ENCODE measurements around the gene BAG1.

BAG1 gene

DNA sequence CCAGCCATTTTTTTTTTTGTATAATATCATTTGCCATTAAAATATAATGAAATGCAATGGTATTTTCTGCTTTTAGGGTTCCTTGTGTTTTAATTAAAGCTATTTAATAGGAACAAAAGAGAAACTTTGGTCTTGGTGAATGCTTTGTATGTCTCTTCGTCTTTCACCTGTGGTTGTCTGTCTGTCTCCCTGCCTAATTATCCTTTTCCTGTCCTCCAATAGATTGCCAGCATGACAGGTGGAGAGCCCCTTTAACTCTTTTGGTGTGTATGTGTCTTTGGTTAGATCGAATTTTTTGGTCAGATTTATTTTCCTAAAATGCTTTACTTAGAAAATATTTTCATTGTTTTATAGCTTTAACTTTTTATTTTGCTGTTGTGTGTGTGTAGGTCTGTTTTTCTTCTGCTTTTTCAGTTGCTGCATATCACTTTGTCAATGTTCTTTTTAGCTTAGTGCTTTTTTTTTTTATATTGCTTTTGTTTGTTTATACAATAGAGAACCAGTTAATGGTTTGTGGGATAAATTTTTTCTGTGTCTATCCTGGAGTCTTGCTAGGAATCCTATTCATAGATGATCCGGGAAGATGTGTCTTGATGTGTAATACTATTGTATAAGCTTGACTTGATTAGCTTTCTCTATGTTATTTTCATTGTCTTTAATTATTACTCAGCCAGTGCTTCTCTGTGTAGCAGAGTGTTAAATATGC, 8.9 kb upstream of the BAG1 start:
- DNase-seq = no peak

DNA sequence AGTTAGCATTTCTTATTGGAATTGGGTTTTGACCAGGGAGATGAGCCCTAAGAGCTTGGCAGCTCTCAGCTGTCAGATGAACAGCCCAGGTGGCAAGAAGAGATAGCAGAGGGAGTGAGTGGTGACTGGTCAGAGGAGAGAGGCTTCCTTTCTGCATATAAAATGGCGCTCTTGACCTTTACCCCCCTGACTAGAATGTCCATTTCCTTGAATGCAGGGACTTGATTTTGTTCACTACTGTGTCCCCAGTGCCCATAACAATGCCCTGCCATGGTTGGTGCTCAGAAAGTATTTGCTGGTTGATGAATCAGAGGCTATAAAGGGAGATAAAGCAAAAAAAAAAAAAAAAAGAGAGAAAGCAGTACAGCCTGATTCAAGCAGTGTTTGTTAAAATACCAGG, 7.6 kb upstream of the BAG1 start:
- DNase-seq = no peak

DNA sequence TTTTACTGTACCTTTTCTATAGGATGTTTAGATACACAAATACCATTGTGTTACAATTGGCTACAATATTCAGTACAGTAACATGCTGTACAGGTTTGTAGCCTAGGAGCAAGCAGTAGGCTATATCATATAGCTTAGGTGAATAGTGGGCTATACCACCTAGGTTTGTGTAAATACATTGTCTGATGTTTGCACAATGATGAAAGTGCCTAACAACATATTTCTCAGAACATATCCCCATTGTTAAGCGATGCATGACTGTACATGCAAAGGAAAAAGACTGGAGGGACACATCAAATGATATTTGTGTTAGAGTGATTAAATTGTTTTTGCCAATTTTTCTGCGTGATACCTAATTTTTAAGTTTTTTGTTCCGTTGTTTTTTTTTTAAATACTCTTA, 5.6 kb upstream of the BAG1 start:
- DNase-seq = no peak

DNA sequence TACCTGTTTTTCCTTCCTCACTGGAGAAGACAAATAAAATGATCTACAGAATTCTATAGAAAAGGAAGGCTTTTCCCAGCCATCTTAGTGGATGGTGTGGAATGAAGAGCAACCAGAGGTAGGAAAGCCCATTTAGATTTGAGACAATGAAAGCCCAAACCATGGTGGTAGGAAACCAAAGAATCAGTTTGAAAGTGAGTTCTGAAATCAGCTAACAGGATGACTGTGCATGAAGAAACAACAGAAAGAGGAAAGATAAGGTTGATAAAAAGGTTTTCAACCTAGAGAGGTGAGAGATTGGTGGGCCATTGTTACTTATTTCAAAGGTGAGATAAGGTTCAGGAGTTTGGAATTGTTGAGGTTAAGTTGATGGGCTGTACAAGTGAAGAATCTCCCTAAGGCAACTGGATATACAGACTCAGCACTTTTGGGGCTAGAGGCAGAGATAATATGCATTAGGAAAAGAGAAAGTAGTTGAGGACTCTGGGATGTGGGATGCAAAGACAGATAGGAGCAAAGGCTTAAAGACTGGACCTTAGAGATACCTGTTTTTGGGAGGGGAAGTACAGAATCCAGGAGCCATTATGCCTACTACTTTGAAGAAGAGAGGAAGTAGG, 2.8 kb upstream of the BAG1 start:
- no peak for DNase-seq

DNA sequence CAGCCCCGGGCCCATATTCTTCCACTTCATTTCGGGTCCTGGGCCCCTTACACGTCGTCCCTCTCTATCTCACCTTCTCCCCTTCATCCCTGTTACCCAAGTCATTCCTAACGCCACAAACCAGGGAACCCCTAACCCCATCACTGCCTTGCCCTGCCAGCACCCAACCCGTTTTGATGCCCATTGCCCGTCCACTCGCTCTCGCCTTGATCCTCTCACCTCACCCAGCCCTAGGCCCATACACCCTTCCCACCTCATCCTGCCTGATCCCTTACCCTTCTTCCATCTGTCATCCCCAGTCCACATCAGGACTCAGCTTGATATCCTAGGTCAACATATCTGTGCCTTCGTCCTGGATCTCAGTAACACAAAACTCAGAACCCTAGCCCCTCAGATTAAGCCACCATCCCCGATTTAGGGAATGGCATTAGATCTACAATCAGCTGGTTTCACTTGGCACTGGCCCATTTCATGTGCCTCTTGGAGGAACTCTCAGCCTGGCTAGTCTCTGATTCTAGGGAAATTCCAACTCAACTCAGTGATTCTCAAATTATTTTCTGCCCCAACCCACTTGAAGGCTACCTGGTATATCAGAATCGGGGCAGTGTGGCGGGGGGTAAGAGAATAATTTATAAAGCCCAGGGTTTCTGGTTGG, 830 bp upstream of the BAG1 start:
- no peak for DNase-seq

DNA sequence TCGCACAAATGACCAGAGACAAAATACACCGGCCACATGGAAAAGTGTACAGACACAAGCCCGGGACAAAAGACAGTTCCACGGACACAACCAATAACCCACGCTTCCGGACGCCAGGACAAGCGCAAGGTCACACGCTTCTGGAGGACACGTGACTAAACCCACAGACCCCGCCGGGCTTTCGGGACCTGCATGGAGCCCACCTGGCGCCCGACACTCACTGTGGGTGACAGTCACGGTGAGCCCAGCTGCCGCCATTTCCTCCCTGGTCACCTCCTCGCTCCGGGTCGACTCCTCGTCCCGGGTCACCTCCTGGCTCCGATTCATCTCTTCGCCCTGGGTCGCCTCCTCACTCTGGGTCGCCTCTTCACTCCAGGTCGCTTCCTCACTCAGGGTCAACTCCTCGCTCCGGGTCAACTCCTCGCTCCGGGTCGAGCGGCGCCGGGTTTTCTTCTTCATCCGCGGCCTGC, 470 bp downstream of the BAG1 start:
- DNase-seq = peak; percentile 23

DNA sequence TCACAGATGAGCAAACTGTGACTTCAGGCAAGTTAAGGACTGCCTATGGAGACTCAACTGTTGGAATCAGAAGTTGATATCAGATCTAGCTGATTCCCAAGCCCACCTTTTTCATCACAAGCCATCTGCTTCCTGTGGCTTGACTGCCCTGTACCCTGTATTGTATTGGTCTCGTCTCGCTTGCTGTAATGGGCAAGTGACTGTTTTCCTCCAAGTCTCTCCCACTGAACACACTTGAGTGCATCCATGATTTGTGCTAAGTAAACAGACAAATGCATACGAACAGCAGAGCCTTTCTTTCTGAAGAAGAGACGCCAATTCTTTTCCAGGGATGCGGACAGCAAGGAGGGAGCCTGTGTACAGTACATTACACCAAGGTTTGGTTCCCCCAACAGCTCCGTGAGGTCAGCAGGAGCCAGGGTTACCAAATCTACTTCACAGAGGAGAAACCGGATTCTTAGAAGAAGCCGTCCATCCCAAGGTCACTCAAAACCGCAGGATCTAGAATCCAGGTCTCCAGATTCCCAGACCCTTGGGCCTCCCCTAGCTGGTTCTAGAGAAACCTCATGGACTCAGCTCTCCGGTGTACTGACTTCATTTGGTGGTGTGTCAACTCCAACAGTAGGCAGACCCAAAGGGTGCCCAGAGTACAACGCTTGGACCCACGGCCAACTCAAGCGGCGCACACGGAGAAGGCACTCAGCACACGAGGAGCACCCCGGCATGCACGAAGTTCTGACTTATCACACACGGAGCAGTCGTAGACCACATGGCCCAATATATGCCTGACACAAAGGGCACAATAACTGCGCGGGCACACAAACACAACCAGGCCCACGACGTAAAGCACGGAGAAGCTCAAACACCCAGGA, 1.1 kb downstream of the BAG1 start:
- DNase-seq = no peak

DNA sequence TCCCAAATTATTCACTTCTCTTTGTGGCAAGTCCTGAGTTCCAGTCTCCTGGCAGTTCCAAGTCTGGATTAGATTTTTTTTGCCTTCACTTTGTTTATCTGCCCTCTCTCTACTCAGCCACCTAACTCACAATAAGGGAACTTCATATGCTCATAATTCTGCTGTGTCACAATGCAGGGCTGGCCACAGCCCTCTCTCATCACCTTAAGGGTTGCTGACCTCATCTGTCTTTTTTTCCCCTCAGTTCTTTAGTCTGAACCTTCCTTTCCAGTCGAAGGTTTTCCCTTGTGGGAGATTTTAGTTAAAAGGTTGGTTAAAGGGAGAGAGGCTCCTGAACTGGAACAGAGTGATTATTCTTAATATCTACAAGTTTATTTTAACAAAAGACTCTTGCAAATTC, 4.1 kb downstream of the BAG1 start:
- DNase-seq = no peak

DNA sequence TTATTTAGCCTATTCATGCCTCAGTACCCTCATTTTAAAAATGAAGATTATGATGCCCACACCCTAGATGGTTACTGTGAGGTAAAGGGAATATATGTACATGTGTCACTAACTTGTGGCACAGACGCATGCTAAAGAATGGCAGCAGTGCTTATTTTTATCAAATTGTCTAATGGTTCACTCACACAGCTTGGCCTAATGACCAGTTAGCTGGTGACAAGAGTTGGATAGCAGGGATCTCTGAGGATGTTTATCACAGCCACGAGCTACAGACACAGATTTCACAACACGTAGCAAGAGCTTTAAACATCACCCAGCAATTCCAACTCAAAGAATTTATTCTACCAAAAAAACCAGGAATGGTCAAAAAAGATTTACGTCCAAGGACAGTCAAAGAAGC, 7.2 kb downstream of the BAG1 start:
- no peak for DNase-seq

DNA sequence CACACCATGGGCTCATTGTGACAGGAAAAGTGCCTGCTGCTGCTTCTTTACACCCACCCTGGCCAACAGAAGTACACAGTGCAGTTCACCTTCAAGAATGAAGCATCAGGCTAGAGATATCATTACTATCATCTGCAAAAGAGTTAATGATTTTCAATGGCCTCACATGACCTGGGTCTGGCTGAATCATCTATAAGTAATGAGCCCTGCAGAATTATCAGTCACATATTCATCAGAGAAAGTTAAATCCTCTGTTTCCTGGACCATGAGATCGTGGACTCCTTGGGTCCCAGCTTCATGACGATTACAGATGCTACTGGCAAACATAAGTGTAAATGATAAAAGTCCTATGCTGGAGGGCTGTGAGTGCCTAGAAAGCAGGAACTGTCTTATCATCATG, 8.3 kb downstream of the BAG1 start:
- no peak for DNase-seq

DNA sequence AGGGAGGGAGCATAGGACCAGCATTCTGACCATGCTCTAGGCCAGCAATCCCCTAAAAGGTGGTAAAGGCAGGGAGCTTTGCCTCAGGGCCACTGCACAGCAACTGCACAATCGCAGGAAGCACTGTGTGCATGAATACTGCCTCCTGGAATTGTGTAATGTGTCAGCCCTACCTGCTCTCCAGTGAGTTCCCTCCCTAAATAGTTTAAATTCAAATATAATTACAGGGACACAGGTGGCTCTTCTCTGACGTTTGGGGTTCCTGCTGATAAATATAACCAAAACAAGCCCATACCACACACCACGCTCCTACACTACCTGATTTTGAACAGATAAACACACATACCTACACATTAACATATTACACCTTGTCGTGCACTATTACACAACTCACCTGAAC, 9.0 kb downstream of the BAG1 start:
- no peak for DNase-seq

DNA sequence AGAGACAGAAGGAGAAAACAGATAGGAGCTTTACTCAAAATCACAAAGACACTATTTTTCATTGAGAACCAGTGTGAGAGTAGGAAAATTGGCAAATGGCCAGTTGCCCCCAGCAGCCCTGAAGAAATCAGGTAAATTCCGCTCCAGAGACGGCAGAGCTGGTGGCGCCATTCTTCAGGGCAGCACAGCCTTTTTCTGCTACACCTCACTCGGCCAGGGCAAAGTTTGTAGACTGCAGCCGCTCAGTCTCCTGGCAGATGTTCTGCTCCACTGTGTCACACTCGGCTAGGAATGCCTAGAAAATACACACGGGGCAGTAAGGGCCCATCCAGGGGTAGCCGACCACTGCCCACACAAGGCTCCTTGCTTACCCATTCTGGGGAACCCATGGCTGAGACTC, 9.5 kb downstream of the BAG1 start:
- DNase-seq = no peak

DNA sequence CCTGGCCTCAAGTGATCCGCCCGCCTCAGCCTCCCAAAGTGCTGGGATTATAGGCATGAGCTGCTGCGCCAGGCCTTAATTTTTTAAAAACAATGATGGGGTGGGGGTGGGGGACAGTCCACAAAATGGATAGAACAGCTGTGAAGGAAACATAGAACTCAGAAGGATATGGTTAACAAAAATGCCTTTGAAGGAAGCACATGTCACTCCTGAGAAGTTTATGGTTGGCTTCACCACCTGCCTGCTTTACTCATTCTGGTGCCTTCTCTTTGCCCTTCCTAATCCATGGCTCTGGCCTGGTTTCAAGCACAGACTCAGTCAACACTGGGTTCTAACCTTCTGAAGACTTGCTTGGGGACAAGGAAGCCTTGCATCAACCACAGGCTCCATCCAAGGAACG, 10.3 kb downstream of the BAG1 start:
- DNase-seq = no peak

DNA sequence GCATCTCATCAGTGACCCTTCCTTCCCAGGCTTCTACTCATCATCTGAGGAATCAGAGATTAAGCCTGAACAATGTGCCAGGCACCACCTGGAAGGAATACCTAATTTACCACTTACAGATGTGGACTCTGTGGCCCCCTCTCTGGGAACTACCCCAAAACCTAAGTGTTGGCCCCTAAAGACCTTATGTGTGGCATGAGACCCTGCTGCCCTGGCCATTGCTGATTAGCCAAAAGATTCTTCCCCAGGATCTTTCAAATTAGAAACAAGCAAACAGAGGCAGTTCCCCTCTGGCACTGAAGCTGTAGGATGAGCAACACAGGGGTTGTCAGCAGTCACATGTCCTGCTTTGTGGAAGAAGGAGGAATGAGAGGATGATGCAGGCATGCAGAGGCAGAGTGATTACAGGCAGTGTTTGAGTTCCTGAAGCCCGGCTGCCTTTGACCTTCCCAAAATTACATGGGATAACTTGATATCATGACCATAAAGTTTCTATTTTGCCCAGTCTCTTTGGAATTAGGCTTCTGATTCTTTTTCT, 14.0 kb downstream of the BAG1 start:
- DNase-seq = no peak

DNA sequence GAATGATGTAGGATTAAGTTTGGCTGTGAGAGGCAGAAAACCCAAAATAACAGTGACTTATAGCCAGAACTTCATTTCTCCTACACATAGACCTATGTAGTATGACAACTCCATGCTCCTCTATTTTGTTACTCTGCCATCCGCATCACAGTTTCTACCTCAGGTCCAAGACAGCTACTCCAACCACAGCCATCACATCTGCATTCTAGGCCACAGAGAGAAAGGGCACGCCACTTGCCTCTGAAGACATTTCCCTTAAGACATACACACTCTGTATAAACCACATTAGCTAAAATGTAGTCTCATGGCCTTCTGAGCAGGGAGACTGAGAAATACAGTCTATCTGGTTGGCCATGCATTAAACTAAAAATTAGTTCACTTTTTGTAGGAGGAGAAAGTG, 14.5 kb downstream of the BAG1 start:
- no peak for DNase-seq

DNA sequence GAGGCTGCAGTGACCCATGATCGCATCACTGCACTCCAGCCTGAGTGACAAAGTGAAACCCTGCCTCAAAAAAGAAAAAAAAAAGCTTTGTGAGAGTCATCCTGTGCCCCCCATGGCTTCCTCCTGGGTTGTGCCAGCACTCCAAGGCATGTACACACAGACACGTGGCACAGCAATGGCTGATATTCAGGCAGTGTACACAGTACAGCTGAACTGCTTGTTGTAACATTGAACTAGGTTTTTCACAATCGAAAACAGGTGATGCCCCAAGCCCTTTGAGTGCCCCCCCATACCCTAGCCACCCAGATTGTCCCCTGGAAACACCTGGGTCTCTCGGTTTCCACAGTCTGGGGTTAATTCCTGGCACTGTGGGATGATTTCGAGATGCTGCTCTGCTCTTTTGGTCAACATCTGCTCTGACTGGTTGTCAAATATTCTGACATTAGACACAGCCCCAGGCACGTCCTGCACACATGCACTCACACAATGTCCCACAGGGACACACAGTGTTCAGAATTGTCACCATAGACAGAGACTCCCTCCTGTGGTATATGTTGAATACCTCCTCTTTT, 15.3 kb downstream of the BAG1 start:
- DNase-seq = no peak

DNA sequence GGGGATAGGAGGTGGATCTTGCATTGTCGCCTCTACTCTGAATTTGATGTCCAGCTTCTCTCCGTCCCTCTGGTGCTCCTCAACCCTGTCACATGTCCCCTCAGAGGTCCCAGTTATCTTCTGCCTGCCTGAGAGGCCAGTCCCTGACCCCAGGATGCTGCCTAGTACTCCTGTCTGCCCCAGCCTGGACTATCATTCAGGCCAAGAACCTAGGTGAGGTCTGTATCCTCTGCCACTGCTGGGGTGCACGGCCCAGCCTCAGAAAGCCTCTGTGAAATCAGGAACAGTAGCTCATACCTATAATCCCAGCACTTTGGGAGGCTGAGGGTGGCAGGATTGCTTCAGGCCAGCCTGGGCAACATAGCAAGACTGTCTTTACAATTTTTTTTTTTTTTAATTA, 15.9 kb downstream of the BAG1 start:
- no peak for DNase-seq

DNA sequence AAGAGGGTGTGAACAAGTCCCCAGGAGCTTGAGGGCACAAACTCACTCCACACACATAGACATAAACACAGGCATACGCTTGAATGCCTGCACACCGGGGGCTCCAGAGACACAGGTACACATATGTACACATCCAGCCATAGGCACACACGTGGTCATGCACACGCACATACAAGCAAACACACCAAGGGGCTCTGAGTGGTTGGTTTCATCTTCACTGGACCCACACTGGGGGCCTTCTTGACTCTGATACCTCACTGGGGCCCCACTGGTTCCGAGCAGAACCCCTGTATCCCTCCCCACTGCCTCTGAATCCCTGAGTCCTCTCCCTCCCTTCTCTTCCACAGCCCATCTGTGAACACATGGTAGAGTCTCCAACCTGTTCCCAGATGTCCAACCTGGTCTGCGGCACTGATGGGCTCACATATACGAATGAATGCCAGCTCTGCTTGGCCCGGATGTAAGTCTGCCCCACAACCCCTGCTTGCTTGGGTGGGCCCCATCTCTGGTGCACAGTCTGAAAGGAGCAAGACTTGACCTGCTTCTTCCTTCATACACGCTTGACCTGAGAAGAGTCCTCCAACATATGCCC, 18.1 kb downstream of the BAG1 start:
- no peak for DNase-seq

DNA sequence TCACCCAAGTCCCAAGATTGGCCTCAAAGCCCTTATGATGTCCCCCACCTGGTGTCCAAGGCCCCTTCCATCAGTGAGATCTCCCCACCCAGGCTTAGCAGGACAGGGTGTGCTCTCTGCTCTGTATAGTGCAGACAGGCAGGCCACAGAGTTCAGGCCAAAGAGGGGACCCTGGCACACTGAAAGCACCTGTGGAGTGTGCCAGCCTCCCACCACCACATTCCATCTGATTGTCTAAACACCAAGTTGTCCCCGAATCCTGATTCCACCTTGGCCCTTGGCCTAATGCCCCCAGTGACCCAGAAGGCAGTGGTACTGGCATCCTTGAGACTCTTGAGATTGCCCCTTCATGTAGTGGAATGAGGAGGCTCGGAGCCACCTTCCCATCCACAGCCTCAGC, 19.2 kb downstream of the BAG1 start:
- no peak for DNase-seq

DNA sequence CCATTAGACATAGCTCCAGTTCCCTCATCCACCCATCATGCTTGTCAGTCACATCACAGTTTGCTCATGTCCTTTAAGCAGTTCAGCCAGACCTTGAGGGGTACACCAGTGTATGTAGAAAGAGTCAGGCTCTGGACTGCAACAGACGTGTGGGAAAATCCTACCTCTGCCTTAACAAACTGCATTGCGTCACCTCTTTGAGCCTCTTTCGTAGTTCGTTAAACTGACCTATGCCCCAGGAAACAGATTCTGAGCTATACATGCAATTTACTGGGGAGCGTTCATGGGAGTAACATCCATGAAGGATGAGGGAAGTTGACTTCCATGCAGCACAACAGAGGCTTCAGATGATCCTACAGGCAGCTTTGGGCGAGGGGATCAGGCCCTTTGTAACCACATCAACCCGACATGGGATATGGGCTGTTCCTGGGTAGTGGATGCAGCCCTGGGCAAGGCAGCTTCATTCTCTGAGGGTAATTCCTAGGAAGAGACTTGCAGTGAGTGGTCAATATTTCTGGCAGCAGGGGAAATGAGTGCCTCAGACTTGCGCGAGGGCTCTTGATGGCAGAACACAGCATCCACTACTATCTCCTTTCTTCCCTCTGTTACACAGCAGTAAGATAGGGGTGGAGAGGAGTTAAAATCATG, 20.2 kb downstream of the BAG1 start:
- DNase-seq = no peak

DNA sequence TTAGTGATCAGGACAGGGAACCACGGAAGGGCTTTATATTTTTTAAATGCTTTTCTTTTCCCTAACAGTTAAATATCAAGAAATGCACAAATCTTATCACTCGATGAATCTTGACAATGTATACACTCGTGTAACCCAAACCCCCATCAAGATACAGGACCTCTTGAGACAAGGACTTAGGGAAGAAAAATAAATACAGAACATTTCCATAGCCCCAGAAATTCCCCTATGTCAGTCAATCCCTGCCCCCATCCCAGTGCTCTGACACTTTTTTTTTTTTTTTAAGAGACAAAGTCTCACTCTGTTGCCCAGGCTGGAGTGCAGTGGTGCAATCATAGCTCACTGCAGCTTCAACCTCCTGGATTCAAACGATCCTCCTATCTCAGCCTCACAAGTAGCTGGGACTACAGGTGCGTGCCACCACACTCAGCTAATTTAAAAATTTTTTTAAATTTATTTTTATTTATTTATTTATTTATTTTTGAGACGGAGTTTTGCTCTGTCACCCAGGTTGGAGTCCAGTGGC, 21.8 kb downstream of the BAG1 start:
- DNase-seq = no peak

DNA sequence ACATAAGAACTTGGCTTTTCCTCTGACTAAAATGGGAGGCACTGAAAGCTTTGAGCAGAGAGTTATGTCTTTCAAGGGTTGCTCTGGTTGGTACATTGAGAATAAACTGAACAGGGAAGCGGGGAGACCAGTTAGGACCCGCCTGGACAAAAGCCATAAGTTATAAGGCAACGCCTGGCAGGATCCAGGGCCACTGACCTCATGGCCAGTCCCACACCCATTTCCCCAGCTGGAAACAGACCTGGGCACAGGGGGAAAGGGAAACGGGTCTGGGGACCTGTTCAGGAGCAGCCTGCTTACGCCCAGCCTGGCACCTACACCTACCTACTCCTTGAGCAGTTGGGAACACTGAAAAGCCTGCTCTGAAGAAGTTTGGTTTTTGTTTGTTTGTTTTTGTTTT, 23.2 kb downstream of the BAG1 start:
- DNase-seq = no peak

Measured in activated CD4-positive, alpha-beta T cell treated with anti-CD3 and anti-CD28 coated beads, Interleukin-2, amount 50 U/mL, for 1 hour (primary cell).